Right atrium auricular region (tissue), 2 donors: ENCODE data around the gene TF. TPM values are rescaled to one million over a fixed set of nuclear protein-coding genes. Genes with fewer than 3 reads are reported as not detected.

Experiments
- DNase-seq: peaks from one replicate; pipeline ENCODE4 v3.0.0-alpha.2; 2019; ENCODE audit warnings: low spot score
- H3K27ac ChIP-seq, 2 donors: fragments of 200-600 bp; sonication (generic); 1 replicate in 1 of 2; 2 replicates in 1 of 2; pipeline ENCODE4 v1.5.1; 2016 to 2019
- H3K27me3 ChIP-seq, 2 donors: fragments of 200-600 bp; sonication (generic); one replicate each; pipeline versions ENCODE4 v1.5.1 to v1.6.0; 2017 to 2019
- H3K36me3 ChIP-seq: fragments of 200-600 bp; sonication (generic); one replicate; pipeline ENCODE4 v1.5.1; 2016
- H3K4me1 ChIP-seq, 2 donors: fragments of 200-600 bp; sonication (generic); one replicate each; pipeline versions ENCODE4 v1.5.1 to v1.6.0; 2017 to 2019
- H3K4me3 ChIP-seq, 2 donors: fragments of 200-600 bp; sonication (generic); 1 replicate in 1 of 2; 2 replicates in 1 of 2; pipeline ENCODE4 v1.5.1; 2017 to 2019; ENCODE audit warnings: mild to moderate bottlenecking in 1 of 2, moderate library complexity in 1 of 2
- H3K9me3 ChIP-seq, 2 donors: fragments of 200-600 bp; sonication (generic); one replicate each; pipeline ENCODE4 v1.5.1; 2019
- total RNA-seq, 2 donors: library from RNA; depleted of rRNA; stranded (reverse); fragments of >200 nt; gene quantifications; one replicate each; pipeline ENCODE4 v1.1.0, GENCODE V29; 2016
- TF ChIP-seq, protein P1 (sequence below), 2 donors: fragments of 200-600 bp; sonication (generic); IDR thresholded peaks; one replicate each; pipeline ENCODE4 v1.5.1; 2019; ENCODE audit warnings: antibody characterized with exemption in 2 of 2

Gene TF
- total RNA-seq, 2 donors from 2014 or later = 4.1 TPM; not detected in 1

GRCh38 chr3:133747373-133747772 is 1.2 kb downstream of the TF start:
- H3K27me3 ChIP-seq = no peaks in the 10 kb centered on the region
- TF ChIP-seq, protein P1, sequence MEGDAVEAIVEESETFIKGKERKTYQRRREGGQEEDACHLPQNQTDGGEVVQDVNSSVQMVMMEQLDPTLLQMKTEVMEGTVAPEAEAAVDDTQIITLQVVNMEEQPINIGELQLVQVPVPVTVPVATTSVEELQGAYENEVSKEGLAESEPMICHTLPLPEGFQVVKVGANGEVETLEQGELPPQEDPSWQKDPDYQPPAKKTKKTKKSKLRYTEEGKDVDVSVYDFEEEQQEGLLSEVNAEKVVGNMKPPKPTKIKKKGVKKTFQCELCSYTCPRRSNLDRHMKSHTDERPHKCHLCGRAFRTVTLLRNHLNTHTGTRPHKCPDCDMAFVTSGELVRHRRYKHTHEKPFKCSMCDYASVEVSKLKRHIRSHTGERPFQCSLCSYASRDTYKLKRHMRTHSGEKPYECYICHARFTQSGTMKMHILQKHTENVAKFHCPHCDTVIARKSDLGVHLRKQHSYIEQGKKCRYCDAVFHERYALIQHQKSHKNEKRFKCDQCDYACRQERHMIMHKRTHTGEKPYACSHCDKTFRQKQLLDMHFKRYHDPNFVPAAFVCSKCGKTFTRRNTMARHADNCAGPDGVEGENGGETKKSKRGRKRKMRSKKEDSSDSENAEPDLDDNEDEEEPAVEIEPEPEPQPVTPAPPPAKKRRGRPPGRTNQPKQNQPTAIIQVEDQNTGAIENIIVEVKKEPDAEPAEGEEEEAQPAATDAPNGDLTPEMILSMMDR (IDR thresholded peaks at IDR 0.05) = no peak

GRCh38 chr3:133747907-133748639 is 1.9 kb downstream of the TF start:
- Histone ChIP-seq H3K4me1 (peaks cover 0 to 9% of the 10 kb centered on the region in 2 donors), H3K4me3 (no peak overlapping the region), H3K27me3 (no peaks in the 10 kb centered on the region), H3K9me3 (no peaks in the 10 kb centered on the region), H3K36me3 (no peaks in the 10 kb centered on the region), H3K27ac (no peak overlapping the region)
- TF ChIP-seq, protein P1 (IDR thresholded peaks at IDR 0.05) = no peak
- no peak for DNase-seq

More at GRCh38 chr3:133747373-133747772, 1.2 kb downstream of the TF start:
- H3K4me3 ChIP-seq = no peak overlapping the region
- H3K36me3 ChIP-seq = no peaks in the 10 kb centered on the region
- no peak for DNase-seq
- no peak overlapping the region for H3K27ac ChIP-seq
- no peaks in the 10 kb centered on the region for H3K9me3 ChIP-seq
- peaks cover 0 to 9% of the 10 kb centered on the region in 2 donors for H3K4me1 ChIP-seq

DNA sequence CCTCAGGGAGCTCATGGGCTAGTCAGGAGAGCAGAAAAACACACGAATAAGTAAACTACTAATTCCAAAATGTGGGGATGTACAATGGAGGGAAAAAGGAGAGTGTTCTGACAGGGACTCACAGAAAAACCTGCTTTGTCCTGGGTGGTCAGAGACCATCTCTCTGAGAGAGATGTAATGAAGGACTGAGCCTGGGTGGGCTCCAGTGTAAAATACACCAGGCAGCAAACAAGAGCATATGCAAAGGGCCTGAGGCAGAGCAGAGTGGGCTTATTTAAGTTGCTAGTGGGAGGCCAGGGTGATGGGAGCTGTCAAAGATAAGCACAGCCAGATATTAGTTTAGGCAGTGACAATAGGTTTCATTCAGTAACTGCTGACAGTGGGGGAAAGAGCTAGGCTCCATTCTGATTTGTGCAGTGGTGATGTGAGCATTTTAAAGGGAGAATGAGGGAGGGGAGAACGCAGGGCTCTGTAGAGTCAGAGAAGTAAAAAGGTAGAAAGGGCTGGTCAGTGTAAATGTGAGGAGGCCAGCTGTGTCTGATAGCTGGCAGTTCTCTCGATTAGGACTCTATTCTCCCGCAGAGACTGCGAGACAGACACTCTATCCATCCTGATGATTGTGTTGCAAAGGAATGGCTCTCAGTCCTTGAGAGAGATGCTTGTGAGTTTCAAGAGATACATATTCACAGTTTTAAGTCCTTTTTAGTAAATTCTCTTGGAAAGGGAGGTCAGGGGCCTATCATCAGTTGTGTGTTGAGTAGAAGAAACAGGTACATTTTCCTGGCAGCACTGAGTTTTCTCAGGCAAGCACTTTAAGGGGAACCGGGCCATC is 3.5 kb downstream of the TF start:
- Histone ChIP-seq H3K9me3 (no peaks in the 10 kb centered on the region), H3K36me3 (no peaks in the 10 kb centered on the region), H3K27ac (no peak overlapping the region), H3K4me3 (no peak overlapping the region), H3K27me3 (no peaks in the 10 kb centered on the region), H3K4me1 (peaks cover 0 to 9% of the 10 kb centered on the region in 2 donors)
- no peak for DNase-seq
- TF ChIP-seq, protein P1 (IDR thresholded peaks at IDR 0.05) = no peak

DNA sequence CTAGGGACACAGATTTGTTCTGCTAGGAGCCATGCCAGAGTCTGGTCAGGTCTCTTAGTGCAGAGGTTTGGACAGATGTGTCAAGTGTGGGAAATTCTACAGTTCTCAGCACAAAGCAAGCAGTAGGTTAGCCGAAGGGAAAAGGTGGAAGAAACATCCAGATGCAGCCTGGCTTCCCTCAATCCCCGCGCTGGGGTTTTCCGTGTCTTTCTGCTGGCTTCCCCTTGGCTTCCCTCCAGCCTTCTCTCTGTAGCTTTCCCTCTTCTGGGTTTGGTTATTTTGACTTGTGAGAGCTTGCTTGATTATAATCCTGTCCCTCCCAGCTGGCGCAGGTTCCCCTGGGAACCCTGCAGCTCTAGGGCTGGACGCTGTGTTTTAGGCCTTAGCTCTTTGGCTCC is 4.1 kb downstream of the TF start:
- DNase-seq = no peak
- TF ChIP-seq, protein P1 (IDR thresholded peaks at IDR 0.05) = no peak
- Histone ChIP-seq H3K27me3 (no peaks in the 10 kb centered on the region), H3K9me3 (no peaks in the 10 kb centered on the region), H3K4me3 (no peak overlapping the region), H3K36me3 (no peaks in the 10 kb centered on the region), H3K27ac (no peak overlapping the region), H3K4me1 (peaks cover 0 to 9% of the 10 kb centered on the region in 2 donors)

DNA sequence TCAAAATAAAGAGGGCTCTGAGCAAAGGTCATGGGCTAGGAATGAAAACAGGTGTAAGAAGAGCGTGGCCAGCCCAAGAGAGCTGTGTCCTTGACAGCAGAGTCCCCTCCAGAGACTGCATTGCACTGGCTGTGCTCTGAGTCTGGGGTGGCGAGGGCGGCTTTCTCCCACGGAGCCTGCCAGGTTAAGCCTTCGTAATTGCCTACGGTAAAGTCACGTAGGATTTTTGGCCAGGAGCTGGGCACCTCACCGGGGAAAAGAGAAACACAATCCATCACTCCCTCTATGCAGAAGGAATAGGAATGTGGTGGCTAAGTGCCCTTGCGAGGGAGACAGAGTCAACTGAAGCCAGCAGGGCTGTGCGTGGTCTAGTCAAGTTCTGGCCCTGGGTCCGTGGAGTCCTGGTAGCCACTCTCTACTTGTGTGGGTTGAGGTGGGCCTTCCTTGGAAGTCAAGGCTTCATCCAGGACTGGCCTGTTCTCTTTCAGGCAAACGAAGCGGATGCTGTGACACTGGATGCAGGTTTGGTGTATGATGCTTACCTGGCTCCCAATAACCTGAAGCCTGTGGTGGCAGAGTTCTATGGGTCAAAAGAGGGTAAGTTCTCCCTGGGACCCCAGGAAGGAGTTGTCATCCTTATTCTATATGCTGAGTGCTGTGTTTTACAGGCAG is 7.0 kb downstream of the TF start:
- Histone ChIP-seq H3K36me3 (no peaks in the 10 kb centered on the region), H3K27me3 (no peaks in the 10 kb centered on the region), H3K27ac (no peak overlapping the region), H3K9me3 (no peaks in the 10 kb centered on the region), H3K4me3 (no peak overlapping the region), H3K4me1 (no peaks in the 10 kb centered on the region)
- TF ChIP-seq, protein P1 (IDR thresholded peaks at IDR 0.05) = no peak
- no peak for DNase-seq
